GM12878 (cell line): ENCODE results near the gene COL23A1. TPM values are rescaled to one million over a fixed set of nuclear protein-coding genes. Genes with fewer than 3 reads are reported as not detected.
"Not testable (repeated sequence)": the region's sequence is repeated elsewhere in the genome, so short reads cannot be mapped to it uniquely, and the experiment has no call there.

Source experiments
- ATAC-seq: fragments of 200-7000 bp; cut with Tn5 transposase; 3 replicates; pipeline ENCODE4 v1.9.1; 2020; ENCODE audit warnings: mild to moderate bottlenecking, moderate library complexity
- BruUV-seq: library from RNA; stranded (reverse); fragments of 400-500 nt; replicated peaks from 2 replicates; lab custom pipeline; 2021; lab: Mats Ljungman, UMichigan
- CTCF ChIA-PET: fragments of 300-600 bp; sonication (Branson Sonifier 250); formaldehyde crosslinking; extraction: SDS; loops from one replicate; lab custom pipeline; 2021; ENCODE audit warnings: inconsistent platforms; lab: Yijun Ruan, JAX
- POLR2A ChIA-PET: fragments of 350-600 bp; formaldehyde crosslinking; extraction: SDS; loops from one replicate; lab custom pipeline; 2021; ENCODE audit warnings: inconsistent platforms; lab: Charles Lee
- RAD21 ChIA-PET: fragments of 300-600 bp; sonication (Branson Sonifier 250); formaldehyde crosslinking; loops from one replicate; lab custom pipeline; 2023; ENCODE audit warnings: antibody characterized with exemption; ENCODE audit not compliant: unreplicated experiment; lab: Charles Lee
- SMC1A ChIA-PET: fragments of 300-600 bp; sonication (Branson Sonifier 250); formaldehyde crosslinking; loops from one replicate; lab custom pipeline; 2023; ENCODE audit not compliant: unreplicated experiment, uncharacterized antibody; lab: Charles Lee
- DNase-seq: peaks from one replicate; pipeline ENCODE4 v3.0.0-alpha.2; 2011; ENCODE audit warnings: low read depth, low spot score
- FAIRE-seq: peaks from 3 replicates; lab custom pipeline; 2011; peaks lifted over from hg19 to GRCh38; lab: Jason Lieb, UNC
- H2AFZ ChIP-seq: 2 replicates; pipeline ENCODE4 v1.6.0; 2011; ENCODE audit warnings: low read depth, low read length, control low read depth; ENCODE audit not compliant: control insufficient read depth
- H3K27ac ChIP-seq: 2 replicates; pipeline ENCODE4 v1.5.1; 2011; ENCODE audit warnings: control low read depth; ENCODE audit not compliant: control insufficient read depth, insufficient read depth
- H3K27me3 ChIP-seq, 2 experiments: replicated peaks in 1 of 2; 2 replicates each; pipeline versions ENCODE4 v1.6.0 to v1.6.1; 2011; ENCODE audit warnings: low read length in 1 of 2; ENCODE audit not compliant: control insufficient read depth in 2 of 2, insufficient read depth in 2 of 2
- H3K36me3 ChIP-seq, 2 experiments: 2 replicates each; pipeline ENCODE4 v1.5.1; 2011; ENCODE audit warnings: low read length in 1 of 2; ENCODE audit not compliant: control insufficient read depth in 2 of 2, insufficient read depth in 2 of 2
- H3K4me1 ChIP-seq: 2 replicates; pipeline ENCODE4 v1.6.1; 2011; ENCODE audit warnings: mild to moderate bottlenecking, low read length, moderate library complexity, mixed read lengths; ENCODE audit not compliant: control insufficient read depth, insufficient read depth
- H3K4me2 ChIP-seq: 2 replicates; pipeline ENCODE4 v1.6.0; 2011; ENCODE audit warnings: control low read depth; ENCODE audit not compliant: control insufficient read depth, insufficient read depth
- H3K4me3 ChIP-seq: fragments of 200-600 bp; sonication (generic); 2 replicates; pipeline ENCODE4 v1.5.1; 2016
- H3K79me2 ChIP-seq: 2 replicates; pipeline ENCODE4 v1.6.0; 2011; ENCODE audit warnings: low read length; ENCODE audit not compliant: control insufficient read depth, insufficient read depth
- H3K9ac ChIP-seq: 2 replicates; pipeline ENCODE4 v1.8.0; 2011; ENCODE audit warnings: low read length, control low read depth, mixed read lengths; ENCODE audit not compliant: control insufficient read depth, insufficient read depth
- H3K9me3 ChIP-seq: replicated peaks from 3 replicates; pipeline ENCODE4 v1.5.1; 2011; ENCODE audit warnings: mild to moderate bottlenecking, low read length; ENCODE audit not compliant: control insufficient read depth, insufficient read depth
- H4K20me1 ChIP-seq: 2 replicates; pipeline ENCODE4 v1.6.0; 2011; ENCODE audit not compliant: control insufficient read depth, insufficient read depth
- RELA ChIP-seq: fragments of 450-650 bp; IDR thresholded peaks from 2 replicates; pipeline ENCODE4 v1.8.0; 2014; ENCODE audit warnings: borderline replicate concordance; ENCODE audit not compliant: partially characterized antibody
- WGBS: methylation state at CpG from one replicate; pipeline ENCODE4 v1.1.6; 2016; ENCODE audit warnings: low lambda C conversion rate; ENCODE audit not compliant: insufficient replicate concordance, insufficient coverage; ENCODE audit errors: missing lambda C conversion rate; 5-methylcytosine and 5-hydroxymethylcytosine counted together
- in situ Hi-C: fragments of 300-500 bp; cut with MboI; formaldehyde crosslinking; loops from 9 replicates; pipeline ENCODE4 v1.14.3; 2018; ENCODE audit warnings: mixed read lengths
- intact Hi-C: fragments of 100-400 bp; cut with micrococcal nuclease; formaldehyde crosslinking; loops from one replicate; pipeline ENCODE4 v1.14.2; 2022; ENCODE audit not compliant: unreplicated experiment
- polyA plus RNA-seq, 11 experiments: library from polyadenylated mRNA; depleted of rRNA in 4 of 11; unstranded in 6 of 11; stranded (reverse) in 5 of 11; fragments of >200 nt; fragmentation: Nextera tagmentation in 4 of 11; fragmentation: Illumina TruSeq in 1 of 11; extraction: Ambion mirVana in 4 of 11; extraction: Trizol in 1 of 11; gene quantifications; 1 replicate in 1 of 11; 2 replicates in 10 of 11; pipeline versions ENCODE4 v1.2.1 to v1.2.3, GENCODE V29; 2011 to 2016; ENCODE audit warnings: inconsistent platforms in 2 of 11, missing spikeins in 2 of 11, low read depth in 1 of 11
- total RNA-seq, 4 experiments: library from RNA; depleted of rRNA in 3 of 4; stranded (reverse); fragments of >200 nt in 3 of 4; fragmentation: Illumina TruSeq in 1 of 4; extraction: Trizol in 1 of 4; gene quantifications; 2 replicates each; pipeline versions ENCODE4 v1.2.1 to v1.2.3, GENCODE V29; 2013 to 2021
- TF ChIP-seq, protein P1 (sequence below): fragments of 450-650 bp; IDR thresholded peaks from 2 replicates; pipeline ENCODE4 v1.6.1; 2018; ENCODE audit warnings: mild to moderate bottlenecking, low read depth, moderate library complexity; ENCODE audit not compliant: partially characterized antibody

Gene COL23A1
- total and polyA plus RNA-seq, 10 of the 15 experiments (the other 5 are each of a cell fraction or from before 2014, with no cell fraction given) = 0.03 to 0.83 (median 0.09) TPM; not detected in 5

GRCh38 chr5:178229111-178229510, 361.1 kb downstream of the COL23A1 start:
- H3K27ac ChIP-seq, H2AFZ ChIP-seq, CTCF ChIA-PET, H3K36me3 ChIP-seq, RAD21 ChIA-PET, SMC1A ChIA-PET, FAIRE-seq, ATAC-seq, H3K4me2 ChIP-seq, H3K9ac ChIP-seq, intact Hi-C loops, in situ Hi-C loops, H3K9me3 ChIP-seq, DNase-seq, H4K20me1 ChIP-seq, H3K4me3 ChIP-seq, H3K27me3 ChIP-seq, BruUV-seq: not testable (repeated sequence)
- WGBS = 88% methylated on average over 12 of the region's 13 CpGs
- POLR2A ChIA-PET = interaction anchor here (0.7 kb wide), 1 partner anchor 16 kb away, joined by 3 read pairs; no protein-coding TSS in a partner anchor
- Histone ChIP-seq H3K79me2 (peaks cover 29% of the 10 kb centered on the region), H3K4me1 (peaks cover 10% of the 10 kb centered on the region)

DNA sequence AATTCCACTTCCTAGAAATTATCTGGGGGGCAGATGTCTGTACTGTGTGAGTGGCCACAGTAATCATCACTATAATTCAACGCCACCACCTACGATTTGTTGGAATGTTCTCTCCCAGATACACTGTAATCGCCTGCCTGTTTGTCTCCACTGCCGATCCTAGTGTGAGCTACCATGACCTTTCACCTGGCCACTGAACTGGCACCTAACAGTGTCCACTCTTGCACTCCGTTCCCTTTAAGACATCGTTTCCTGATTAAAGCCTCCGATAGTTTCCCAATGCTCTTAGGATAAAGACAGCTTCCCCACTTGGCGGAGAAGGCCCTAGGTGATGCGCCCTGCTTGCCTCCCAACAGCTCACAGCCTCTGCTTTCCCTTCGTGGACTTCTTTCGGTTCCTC, 361.6 kb downstream of the COL23A1 start:
- TF ChIP-seq, protein P1, sequence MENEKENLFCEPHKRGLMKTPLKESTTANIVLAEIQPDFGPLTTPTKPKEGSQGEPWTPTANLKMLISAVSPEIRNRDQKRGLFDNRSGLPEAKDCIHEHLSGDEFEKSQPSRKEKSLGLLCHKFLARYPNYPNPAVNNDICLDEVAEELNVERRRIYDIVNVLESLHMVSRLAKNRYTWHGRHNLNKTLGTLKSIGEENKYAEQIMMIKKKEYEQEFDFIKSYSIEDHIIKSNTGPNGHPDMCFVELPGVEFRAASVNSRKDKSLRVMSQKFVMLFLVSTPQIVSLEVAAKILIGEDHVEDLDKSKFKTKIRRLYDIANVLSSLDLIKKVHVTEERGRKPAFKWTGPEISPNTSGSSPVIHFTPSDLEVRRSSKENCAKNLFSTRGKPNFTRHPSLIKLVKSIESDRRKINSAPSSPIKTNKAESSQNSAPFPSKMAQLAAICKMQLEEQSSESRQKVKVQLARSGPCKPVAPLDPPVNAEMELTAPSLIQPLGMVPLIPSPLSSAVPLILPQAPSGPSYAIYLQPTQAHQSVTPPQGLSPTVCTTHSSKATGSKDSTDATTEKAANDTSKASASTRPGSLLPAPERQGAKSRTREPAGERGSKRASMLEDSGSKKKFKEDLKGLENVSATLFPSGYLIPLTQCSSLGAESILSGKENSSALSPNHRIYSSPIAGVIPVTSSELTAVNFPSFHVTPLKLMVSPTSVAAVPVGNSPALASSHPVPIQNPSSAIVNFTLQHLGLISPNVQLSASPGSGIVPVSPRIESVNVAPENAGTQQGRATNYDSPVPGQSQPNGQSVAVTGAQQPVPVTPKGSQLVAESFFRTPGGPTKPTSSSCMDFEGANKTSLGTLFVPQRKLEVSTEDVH = no peak
- no peak for TF ChIP-seq RELA
- RAD21 ChIA-PET = no interaction called here
- POLR2A ChIA-PET = interaction anchor here (0.7 kb wide), 1 partner anchor 16 kb away, joined by 3 read pairs; no protein-coding TSS in a partner anchor
- Histone ChIP-seq H3K36me3 (peaks cover 1 to 11% of the 10 kb centered on the region in 2 experiments), H3K4me1 (peaks cover 10% of the 10 kb centered on the region), H4K20me1 (no peaks in the 10 kb centered on the region), H3K27me3 (no peaks in the 10 kb centered on the region), H3K4me2 (no peak overlapping the region), H2AFZ (no peak overlapping the region), H3K27ac (no peak overlapping the region), H3K9me3 (no peaks in the 10 kb centered on the region), H3K9ac (no peak overlapping the region), H3K79me2 (peaks cover 29% of the 10 kb centered on the region), H3K4me3 (no peak overlapping the region)
- BruUV-seq = no TSS peak
- ATAC-seq (no peak), DNase-seq (no peak), FAIRE-seq (no peak)
- 90% methylated on average over 11 of the region's 11 CpGs for WGBS
- CTCF ChIA-PET = interaction anchor here (0.9 kb wide), 1 partner anchor 22 kb away, joined by 4 read pairs; no protein-coding TSS in a partner anchor
- in situ Hi-C loops = no loop called here
- SMC1A ChIA-PET = no interaction called here
- intact Hi-C loops = no loop called here
